ENCODE results near the gene SAMD4A.

SAMD4A gene

GRCh38 chr14:54683882-54684794, 117.2 kb downstream of the SAMD4A start:
- Histone ChIP-seq H3K9ac (ENCODE audit: insufficient read length, low read depth) (no peak overlapping the region), H3K27me3 (ENCODE audit: insufficient read depth, insufficient read length) (no peaks in the 10 kb centered on the region), H3K4me1 (ENCODE audit: insufficient read depth, insufficient read length) (peaks cover 3% of the 10 kb centered on the region), H3K36me3 (ENCODE audit: insufficient read depth, insufficient read length, low read length) (peaks cover 7% of the 10 kb centered on the region), H3K4me3 (ENCODE audit: insufficient read length, low read depth) (no peak overlapping the region), H3K9me3 (ENCODE audit: insufficient read depth, low read length) (peaks cover 8% of the 10 kb centered on the region; the same call in 1 of the 2 replicates)
- no peak for DNase-seq (ENCODE audit: low read depth, low spot score)
- TF ChIP-seq YY1 (IDR thresholded peaks at IDR 0.05; ENCODE audit: insufficient read depth, insufficient read length) (no peak), SUZ12 (IDR thresholded peaks at IDR 0.05; ENCODE audit: extremely low read depth, insufficient read depth, insufficient read length) (no peak), ZNF274 (IDR thresholded peaks at IDR 0.05; ENCODE audit: low read depth, low read length) (no peak)

GRCh38 chr14:54685286-54685845, 118.4 kb downstream of the SAMD4A start:
- TF ChIP-seq SUZ12 (IDR thresholded peaks at IDR 0.05; ENCODE audit: extremely low read depth, insufficient read depth, insufficient read length) (no peak), ZNF274 (IDR thresholded peaks at IDR 0.05; ENCODE audit: low read depth, low read length) (no peak), YY1 (IDR thresholded peaks at IDR 0.05; ENCODE audit: insufficient read depth, insufficient read length) (no peak)
- Histone ChIP-seq H3K9ac (ENCODE audit: insufficient read length, low read depth) (no peak overlapping the region), H3K4me1 (ENCODE audit: insufficient read depth, insufficient read length) (peaks cover 3% of the 10 kb centered on the region), H3K27me3 (ENCODE audit: insufficient read depth, insufficient read length) (no peaks in the 10 kb centered on the region), H3K36me3 (ENCODE audit: insufficient read depth, insufficient read length, low read length) (peaks cover 10% of the 10 kb centered on the region), H3K4me3 (ENCODE audit: insufficient read length, low read depth) (no peak overlapping the region), H3K9me3 (ENCODE audit: insufficient read depth, low read length) (peaks cover 8% of the 10 kb centered on the region; the same call in 1 of the 2 replicates)
- no peak for DNase-seq (ENCODE audit: low read depth, low spot score)

- Histone ChIP-seq H3K9ac (ENCODE audit: insufficient read length, low read depth) (no peak overlapping the region), H3K4me1 (ENCODE audit: insufficient read depth, insufficient read length) (peaks cover 3% of the 10 kb centered on the region), H3K27me3 (ENCODE audit: insufficient read depth, insufficient read length) (no peaks in the 10 kb centered on the region), H3K36me3 (ENCODE audit: insufficient read depth, insufficient read length, low read length) (peaks cover 10% of the 10 kb centered on the region), H3K9me3 (ENCODE audit: insufficient read depth, low read length) (peaks cover 8% of the 10 kb centered on the region; the same call in 1 of the 2 replicates), H3K4me3 (ENCODE audit: insufficient read length, low read depth) (no peak overlapping the region)
- no peak for DNase-seq (ENCODE audit: low read depth, low spot score)
- TF ChIP-seq YY1 (IDR thresholded peaks at IDR 0.05; ENCODE audit: insufficient read depth, insufficient read length) (no peak), ZNF274 (IDR thresholded peaks at IDR 0.05; ENCODE audit: low read depth, low read length) (no peak), SUZ12 (IDR thresholded peaks at IDR 0.05; ENCODE audit: extremely low read depth, insufficient read depth, insufficient read length) (no peak)
These were observed 119.4 kb downstream of the SAMD4A start for GRCh38 chr14:54686219-54686870.

GRCh38 chr14:54686871-54687749, 120.2 kb downstream of the SAMD4A start:
- Histone ChIP-seq H3K36me3 (ENCODE audit: insufficient read depth, insufficient read length, low read length) (peaks cover 10% of the 10 kb centered on the region), H3K27me3 (ENCODE audit: insufficient read depth, insufficient read length) (no peaks in the 10 kb centered on the region), H3K4me3 (ENCODE audit: insufficient read length, low read depth) (no peak overlapping the region), H3K9ac (ENCODE audit: insufficient read length, low read depth) (no peak overlapping the region), H3K4me1 (ENCODE audit: insufficient read depth, insufficient read length) (peaks cover 3% of the 10 kb centered on the region), H3K9me3 (ENCODE audit: insufficient read depth, low read length) (peaks cover 8% of the 10 kb centered on the region; the same call in 1 of the 2 replicates)
- DNase-seq (ENCODE audit: low read depth, low spot score), result no peak
- no peak for TF ChIP-seq SUZ12 (IDR thresholded peaks at IDR 0.05; ENCODE audit: extremely low read depth, insufficient read depth, insufficient read length)
- TF ChIP-seq YY1 (IDR thresholded peaks at IDR 0.05; ENCODE audit: insufficient read depth, insufficient read length), result no peak
- TF ChIP-seq ZNF274 (IDR thresholded peaks at IDR 0.05; ENCODE audit: low read depth, low read length), result no peak

GRCh38 chr14:54687750-54688119, 120.8 kb downstream of the SAMD4A start:
- Histone ChIP-seq H3K27me3 (ENCODE audit: insufficient read depth, insufficient read length) (no peaks in the 10 kb centered on the region), H3K4me1 (ENCODE audit: insufficient read depth, insufficient read length) (peaks cover 3% of the 10 kb centered on the region), H3K4me3 (ENCODE audit: insufficient read length, low read depth) (no peak overlapping the region), H3K9me3 (ENCODE audit: insufficient read depth, low read length) (peaks cover 8% of the 10 kb centered on the region; the same call in 1 of the 2 replicates), H3K9ac (ENCODE audit: insufficient read length, low read depth) (no peak overlapping the region), H3K36me3 (ENCODE audit: insufficient read depth, insufficient read length, low read length) (peaks cover 10% of the 10 kb centered on the region)
- no peak for DNase-seq (ENCODE audit: low read depth, low spot score)
- TF ChIP-seq SUZ12 (IDR thresholded peaks at IDR 0.05; ENCODE audit: extremely low read depth, insufficient read depth, insufficient read length), result no peak
- TF ChIP-seq YY1 (IDR thresholded peaks at IDR 0.05; ENCODE audit: insufficient read depth, insufficient read length), result no peak
- TF ChIP-seq ZNF274 (IDR thresholded peaks at IDR 0.05; ENCODE audit: low read depth, low read length), result no peak

GRCh38 chr14:54688229-54688628, 121.3 kb downstream of the SAMD4A start:
- no peak for DNase-seq (ENCODE audit: low read depth, low spot score)
- no peak overlapping the region for H3K9ac ChIP-seq (ENCODE audit: insufficient read length, low read depth)
- H3K9me3 ChIP-seq (ENCODE audit: insufficient read depth, low read length), result peaks cover 8% of the 10 kb centered on the region; the same call in 1 of the 2 replicates
- H3K4me3 ChIP-seq (ENCODE audit: insufficient read length, low read depth), result no peak overlapping the region
- H3K27me3 ChIP-seq (ENCODE audit: insufficient read depth, insufficient read length), result no peaks in the 10 kb centered on the region
- TF ChIP-seq SUZ12 (IDR thresholded peaks at IDR 0.05; ENCODE audit: extremely low read depth, insufficient read depth, insufficient read length) (no peak), YY1 (IDR thresholded peaks at IDR 0.05; ENCODE audit: insufficient read depth, insufficient read length) (no peak), ZNF274 (IDR thresholded peaks at IDR 0.05; ENCODE audit: low read depth, low read length) (no peak)
- H3K4me1 ChIP-seq (ENCODE audit: insufficient read depth, insufficient read length), result no peaks in the 10 kb centered on the region
- H3K36me3 ChIP-seq (ENCODE audit: insufficient read depth, insufficient read length, low read length), result peaks cover 6% of the 10 kb centered on the region
